HAP-1 (cell line): ENCODE measurements around the gene EFCAB12.
"Not testable (repeated sequence)": the region's sequence is repeated elsewhere in the genome, so short reads cannot be mapped to it uniquely, and the experiment has no call there.

Experiments used
- DNase-seq, 2 experiments: peaks; one replicate each; pipeline ENCODE4 v3.0.0-alpha.2; 2016 to 2020; ENCODE audit warnings: low spot score in 2 of 2
- H3K27me3 ChIP-seq: fragments of 250-450 bp; sonication (Bioruptor Pico); 2 replicates; pipeline ENCODE4 v1.5.1; 2020; ENCODE audit warnings: low read depth, mild to moderate bottlenecking, moderate library complexity
- H3K36me3 ChIP-seq: fragments of 250-450 bp; sonication (Bioruptor Pico); replicated peaks from 2 replicates; pipeline ENCODE4 v1.5.1; 2020; ENCODE audit warnings: mild to moderate bottlenecking
- H3K4me1 ChIP-seq: fragments of 250-450 bp; sonication (Bioruptor Pico); 2 replicates; pipeline ENCODE4 v1.5.1; 2020; ENCODE audit warnings: mild to moderate bottlenecking
- H3K4me3 ChIP-seq: fragments of 250-450 bp; sonication (Bioruptor Pico); 2 replicates; pipeline ENCODE4 v1.5.1; 2020; ENCODE audit warnings: mild to moderate bottlenecking, moderate library complexity
- H3K9me3 ChIP-seq: fragments of 250-450 bp; sonication (Bioruptor Pico); 2 replicates; pipeline ENCODE4 v1.5.1; 2020; ENCODE audit warnings: mild to moderate bottlenecking, moderate library complexity
- in situ Hi-C: fragments of 300-500 bp; cut with MboI; formaldehyde crosslinking; loops from 3 replicates; pipeline ENCODE4 v1.14.3; 2020; ENCODE audit warnings: low sequenced_read_pairs, inconsistent platforms, mixed read lengths

EFCAB12 gene

DNA sequence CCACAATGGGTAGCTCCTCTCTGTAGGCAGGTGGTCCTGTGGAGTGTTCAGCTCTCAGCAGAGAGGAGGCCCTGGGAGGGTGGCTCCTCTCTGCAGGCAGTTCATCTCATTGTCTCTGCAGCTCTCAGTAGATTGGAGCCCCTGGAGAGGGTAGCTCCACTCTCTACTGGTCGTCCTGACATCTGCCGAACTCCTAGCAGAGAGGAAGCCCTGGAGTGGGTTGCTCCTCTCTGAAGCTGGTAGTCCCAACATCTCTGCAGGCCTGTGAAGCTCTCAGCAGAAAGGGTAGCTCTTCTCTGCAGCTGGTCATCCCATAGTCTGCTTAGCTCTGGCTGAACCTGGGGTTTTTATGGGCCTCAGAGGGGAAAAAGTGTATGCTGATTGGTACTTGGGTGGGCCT is 50.8 kb downstream of the EFCAB12 start:
- Histone ChIP-seq H3K27me3 (no peaks in the 10 kb centered on the region), H3K36me3 (no peaks in the 10 kb centered on the region), H3K9me3 (peaks cover 5% of the 10 kb centered on the region), H3K4me3 (no peak overlapping the region), H3K4me1 (no peaks in the 10 kb centered on the region)
- in situ Hi-C loops: no loop called here
- DNase-seq: no peak

DNA sequence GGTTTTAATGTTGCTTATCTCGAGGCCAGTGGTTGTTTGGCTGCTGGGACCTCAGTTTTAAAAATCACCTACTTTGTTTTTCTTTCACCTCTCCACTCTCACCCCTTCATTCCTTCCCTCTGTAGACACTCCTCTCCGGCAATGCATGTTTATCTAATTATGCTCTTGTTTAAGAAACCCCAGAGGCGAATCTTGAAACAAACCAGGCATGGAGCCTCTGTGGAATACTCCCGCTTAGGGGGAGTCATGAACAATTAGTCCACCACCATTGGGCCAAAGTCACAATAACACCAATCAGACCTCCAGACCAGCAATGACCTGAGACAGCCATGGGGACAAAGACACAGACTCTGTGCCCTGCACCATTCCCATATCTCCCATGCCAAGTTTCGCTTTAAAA is 53.3 kb downstream of the EFCAB12 start:
- Histone ChIP-seq H3K9me3 (peaks cover 5% of the 10 kb centered on the region), H3K4me1 (no peaks in the 10 kb centered on the region), H3K36me3 (no peaks in the 10 kb centered on the region), H3K4me3 (no peak overlapping the region), H3K27me3 (no peaks in the 10 kb centered on the region)
- in situ Hi-C loops: no loop called here
- DNase-seq: no peak

DNA sequence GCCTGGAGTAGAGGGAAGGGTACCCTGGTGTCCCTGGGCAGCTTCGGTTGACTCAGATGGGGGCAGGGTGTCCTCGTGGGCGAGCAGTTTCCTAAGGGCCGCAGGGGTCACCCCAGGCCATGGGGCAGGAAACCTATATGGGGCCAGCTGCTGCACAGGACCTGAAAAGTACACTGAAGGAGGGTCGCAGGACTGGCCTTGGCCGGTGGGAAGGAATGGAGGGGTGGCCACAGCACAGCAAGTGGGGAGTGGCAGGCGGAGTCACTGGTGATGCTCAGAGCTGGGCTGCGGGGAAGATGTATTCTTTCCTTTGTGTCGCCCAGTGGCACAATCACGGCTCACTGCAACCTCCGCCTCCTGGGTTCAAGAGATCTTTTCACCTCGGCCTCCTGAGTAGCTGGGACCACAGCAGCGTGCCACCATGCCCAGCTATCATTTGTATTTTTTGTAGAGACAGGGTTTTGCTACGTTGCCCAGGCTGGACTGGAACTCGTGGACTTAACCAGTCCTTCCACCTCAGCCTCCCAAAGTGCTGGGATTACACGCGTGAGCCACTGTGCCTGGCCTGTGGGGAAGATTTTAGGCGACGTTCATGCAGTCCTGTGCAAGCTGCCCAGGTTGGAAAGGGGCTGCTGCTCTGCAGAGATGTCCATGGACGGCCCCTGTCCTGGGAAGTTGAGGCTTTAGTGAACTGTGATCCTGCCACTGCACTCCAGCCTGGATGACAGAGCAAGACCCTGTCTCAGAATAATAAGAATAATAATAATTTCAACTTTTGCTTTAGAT is 57.2 kb downstream of the EFCAB12 start:
- Histone ChIP-seq H3K27me3 (no peaks in the 10 kb centered on the region), H3K4me3 (no peak overlapping the region), H3K4me1 (no peaks in the 10 kb centered on the region), H3K36me3 (no peaks in the 10 kb centered on the region), H3K9me3 (no peaks in the 10 kb centered on the region)
- no peak for DNase-seq
- in situ Hi-C loops: no loop called here

DNA sequence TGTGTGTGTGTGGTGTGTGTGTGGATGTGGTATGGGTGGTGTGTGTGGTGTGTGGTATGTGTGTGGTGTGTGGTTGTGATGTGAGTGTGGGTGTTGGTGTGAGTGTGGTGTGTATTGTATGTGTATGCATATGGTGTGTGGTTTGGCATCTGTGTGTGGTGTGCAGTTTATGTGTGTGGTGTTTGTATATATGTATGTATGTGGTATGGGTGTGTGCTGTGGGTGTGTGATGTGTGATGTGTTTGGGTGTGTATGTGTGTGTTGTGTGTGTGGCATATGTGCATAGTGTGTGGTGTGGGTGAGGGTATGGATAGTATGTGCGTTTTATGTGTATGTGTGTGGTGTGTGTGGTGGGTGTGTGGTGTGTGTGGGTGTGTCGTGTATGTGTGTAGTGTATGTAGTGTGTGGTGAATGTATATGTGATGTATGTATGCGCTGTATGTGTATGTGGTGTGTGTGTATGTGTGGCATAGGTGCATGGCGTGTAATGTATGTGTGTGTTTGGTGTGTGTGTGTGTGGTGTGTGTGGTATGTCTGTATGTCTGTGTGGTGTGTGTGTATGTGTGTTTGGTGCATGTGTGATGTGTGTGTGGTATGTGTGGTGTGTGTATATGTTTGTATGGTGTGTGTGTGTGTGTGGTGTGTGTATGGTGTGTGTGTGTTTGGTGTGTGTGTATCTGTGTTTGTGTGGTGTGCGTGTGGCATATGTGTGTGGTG is 58.0 kb downstream of the EFCAB12 start:
- Histone ChIP-seq H3K4me1 (no peaks in the 10 kb centered on the region), H3K9me3 (no peaks in the 10 kb centered on the region), H3K4me3 (no peak overlapping the region), H3K27me3 (no peaks in the 10 kb centered on the region), H3K36me3 (no peaks in the 10 kb centered on the region)
- DNase-seq: no peak
- in situ Hi-C loops: no loop called here

DNA sequence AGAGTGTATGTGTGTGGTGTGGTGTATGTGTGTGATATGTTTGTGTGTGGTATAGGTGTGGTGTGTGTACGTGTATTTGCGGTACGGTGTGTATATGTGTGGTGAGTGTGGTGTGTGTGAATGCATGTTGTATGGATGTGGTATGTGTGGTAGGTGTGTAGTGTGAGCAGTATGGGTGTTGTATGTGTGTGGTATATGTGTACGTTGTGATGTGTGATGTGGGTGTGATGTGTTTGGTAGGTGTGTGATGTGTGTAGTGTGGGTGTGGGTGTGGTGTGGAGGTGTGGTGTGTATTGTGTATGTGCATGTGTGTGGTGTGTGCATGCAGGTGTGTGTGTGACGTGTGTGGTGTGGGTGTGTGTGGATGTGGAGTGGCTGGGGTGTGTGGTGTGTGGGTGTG is 58.7 kb downstream of the EFCAB12 start:
- in situ Hi-C loops: no loop called here

DNA sequence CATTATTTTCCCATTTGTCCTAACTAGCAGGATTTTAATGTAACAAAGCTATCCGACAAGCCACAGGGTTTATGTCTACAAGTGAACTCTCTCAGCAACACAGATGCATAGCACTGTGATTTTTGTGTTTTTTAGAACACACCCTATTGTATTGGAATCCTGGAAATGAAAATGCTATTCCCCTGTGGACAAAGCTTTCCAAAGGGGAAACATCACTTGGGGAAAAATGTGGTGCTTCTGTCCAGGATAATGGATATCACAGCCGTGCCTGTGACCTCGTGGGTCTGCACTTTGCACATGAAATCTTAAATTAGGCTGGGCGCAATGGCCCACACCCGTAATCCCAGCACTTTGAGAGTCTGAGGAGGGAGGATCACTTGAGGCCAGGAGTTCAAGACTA is 60.6 kb downstream of the EFCAB12 start:
- Histone ChIP-seq H3K4me1 (peaks cover 7% of the 10 kb centered on the region), H3K9me3 (no peaks in the 10 kb centered on the region), H3K36me3 (no peaks in the 10 kb centered on the region), H3K27me3 (no peaks in the 10 kb centered on the region), H3K4me3 (no peak overlapping the region)
- no peak for DNase-seq
- in situ Hi-C loops: no loop called here

More for the DNA sequence above, 58.7 kb downstream of the EFCAB12 start:
- H3K4me3 ChIP-seq: no peak overlapping the region
- no peaks in the 10 kb centered on the region for H3K27me3 ChIP-seq
- no peak for DNase-seq
- no peaks in the 10 kb centered on the region for H3K36me3 ChIP-seq
- H3K4me1 ChIP-seq: peaks cover 5% of the 10 kb centered on the region
- H3K9me3 ChIP-seq: no peaks in the 10 kb centered on the region

DNA sequence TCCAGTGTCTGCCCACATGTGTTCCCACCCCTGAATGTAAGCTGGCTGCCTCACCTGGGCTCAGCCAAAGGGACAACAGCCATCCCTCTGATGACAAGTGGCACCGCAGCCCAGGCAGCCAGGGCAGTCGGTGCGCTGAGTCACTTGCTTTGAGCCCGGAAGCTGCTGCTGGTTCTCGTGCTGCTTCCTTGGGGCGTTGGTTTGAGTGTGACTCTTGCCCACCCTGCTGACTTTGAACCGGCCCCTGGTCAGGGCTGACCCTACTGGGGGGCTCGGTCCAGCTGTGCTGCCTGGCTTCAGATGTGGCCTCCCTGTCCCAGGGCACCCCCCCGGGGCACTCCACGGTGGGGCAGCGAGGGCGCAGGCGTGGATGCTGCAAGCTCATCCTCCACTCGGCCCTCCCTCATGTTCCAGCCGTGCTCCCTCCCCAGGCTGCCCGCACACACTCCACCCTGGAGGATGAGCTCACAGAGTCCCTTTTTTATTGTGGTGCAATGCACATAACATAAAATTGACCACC is 62.1 kb downstream of the EFCAB12 start:
- in situ Hi-C loops: no loop called here
- no peaks in the 10 kb centered on the region for H3K27me3 ChIP-seq

DNA sequence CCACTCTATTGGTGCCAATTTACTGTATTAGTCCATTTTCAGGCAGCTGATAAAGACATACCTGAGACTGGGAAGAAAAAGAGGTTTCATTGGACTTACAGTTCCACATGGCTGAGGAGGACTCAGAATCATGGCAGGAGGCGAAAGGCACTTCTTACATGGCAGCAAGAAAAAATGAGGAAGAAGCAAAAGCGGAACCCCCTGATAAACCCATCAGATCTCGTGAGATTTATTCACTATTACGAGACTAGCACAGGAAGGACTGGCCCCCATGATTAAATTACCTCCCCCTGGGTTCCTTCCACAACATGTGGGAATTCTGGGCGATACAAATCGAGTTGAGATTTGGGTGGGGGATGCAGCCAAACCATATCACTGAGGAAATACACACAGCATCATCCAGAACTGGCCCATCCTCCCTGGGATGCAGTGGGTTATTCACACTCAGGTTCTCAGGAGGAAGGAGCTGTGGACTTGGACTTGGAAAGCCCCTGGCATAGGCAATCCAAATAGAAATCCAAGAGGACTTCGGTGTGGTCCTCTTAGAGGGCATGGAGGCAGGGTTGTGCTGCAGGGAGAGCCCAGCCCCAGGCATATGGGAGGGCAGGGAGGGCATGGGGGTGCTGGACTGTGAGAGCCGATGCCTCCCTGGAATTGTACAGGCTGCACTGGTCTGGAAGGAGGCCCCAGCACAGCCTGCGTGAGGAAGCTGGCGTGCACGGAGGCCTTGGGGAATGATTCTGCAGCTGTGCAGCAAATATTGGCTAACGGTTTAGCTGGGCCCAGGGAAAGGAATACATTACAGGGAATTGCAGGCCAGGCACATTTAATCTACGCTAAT is 62.9 kb downstream of the EFCAB12 start:
- Histone ChIP-seq H3K4me3 (no peak overlapping the region), H3K9me3 (no peaks in the 10 kb centered on the region), H3K27me3 (no peaks in the 10 kb centered on the region), H3K36me3 (no peaks in the 10 kb centered on the region), H3K4me1 (peaks cover 7% of the 10 kb centered on the region)
- no peak for DNase-seq
- in situ Hi-C loops: no loop called here

More for the DNA sequence above, 62.1 kb downstream of the EFCAB12 start:
- DNase-seq: no peak
- peaks cover 7% of the 10 kb centered on the region for H3K4me1 ChIP-seq
- H3K36me3 ChIP-seq: no peaks in the 10 kb centered on the region
- no peak overlapping the region for H3K4me3 ChIP-seq
- no peaks in the 10 kb centered on the region for H3K9me3 ChIP-seq

DNA sequence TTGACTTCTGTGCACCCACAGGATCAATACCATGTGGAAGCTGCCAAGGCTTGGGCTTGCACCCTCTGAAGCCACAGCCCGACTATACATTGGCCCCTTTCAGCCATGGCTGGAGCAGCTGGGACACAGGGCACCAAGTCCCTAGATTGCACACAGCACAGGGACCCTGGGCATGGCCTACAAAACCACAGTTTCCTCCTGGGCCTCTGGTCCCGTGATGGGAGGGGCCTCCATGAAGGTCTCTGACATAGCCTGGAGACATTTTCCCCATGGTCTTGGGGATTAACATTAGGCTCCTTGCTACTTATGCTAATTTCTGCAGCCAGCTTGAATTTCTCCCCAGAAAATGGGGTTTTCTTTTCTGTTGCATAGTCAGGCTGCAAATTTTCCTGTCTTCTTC is 63.6 kb downstream of the EFCAB12 start:
- H3K36me3 ChIP-seq, H3K9me3 ChIP-seq, in situ Hi-C loops, H3K4me1 ChIP-seq, H3K27me3 ChIP-seq, H3K4me3 ChIP-seq: not testable (repeated sequence)
- peak in 1 of 2 experiments; percentile 64 for DNase-seq

DNA sequence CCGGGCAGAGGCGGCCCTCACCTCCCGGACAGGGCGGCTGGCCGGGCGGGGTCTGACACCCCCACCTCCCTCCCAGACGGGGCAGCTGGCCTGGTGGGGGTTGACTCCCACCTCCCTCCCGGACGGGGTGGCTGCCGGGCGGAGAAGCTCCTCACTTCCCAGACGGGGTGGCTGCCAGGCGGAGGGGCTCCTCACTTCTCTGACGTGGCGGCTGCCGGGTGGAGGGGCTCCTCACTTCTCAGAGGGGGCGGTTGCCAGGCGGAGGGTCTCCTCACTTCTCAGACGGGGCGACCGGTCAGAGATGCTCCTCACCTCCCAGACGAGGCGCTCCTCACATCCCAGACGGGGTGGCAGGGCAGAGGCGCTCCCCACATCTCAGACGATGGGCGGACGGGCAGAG is 65.1 kb downstream of the EFCAB12 start:
- H3K9me3 ChIP-seq, H3K36me3 ChIP-seq, H3K4me1 ChIP-seq, H3K4me3 ChIP-seq, in situ Hi-C loops, DNase-seq, H3K27me3 ChIP-seq: not testable (repeated sequence)

DNA sequence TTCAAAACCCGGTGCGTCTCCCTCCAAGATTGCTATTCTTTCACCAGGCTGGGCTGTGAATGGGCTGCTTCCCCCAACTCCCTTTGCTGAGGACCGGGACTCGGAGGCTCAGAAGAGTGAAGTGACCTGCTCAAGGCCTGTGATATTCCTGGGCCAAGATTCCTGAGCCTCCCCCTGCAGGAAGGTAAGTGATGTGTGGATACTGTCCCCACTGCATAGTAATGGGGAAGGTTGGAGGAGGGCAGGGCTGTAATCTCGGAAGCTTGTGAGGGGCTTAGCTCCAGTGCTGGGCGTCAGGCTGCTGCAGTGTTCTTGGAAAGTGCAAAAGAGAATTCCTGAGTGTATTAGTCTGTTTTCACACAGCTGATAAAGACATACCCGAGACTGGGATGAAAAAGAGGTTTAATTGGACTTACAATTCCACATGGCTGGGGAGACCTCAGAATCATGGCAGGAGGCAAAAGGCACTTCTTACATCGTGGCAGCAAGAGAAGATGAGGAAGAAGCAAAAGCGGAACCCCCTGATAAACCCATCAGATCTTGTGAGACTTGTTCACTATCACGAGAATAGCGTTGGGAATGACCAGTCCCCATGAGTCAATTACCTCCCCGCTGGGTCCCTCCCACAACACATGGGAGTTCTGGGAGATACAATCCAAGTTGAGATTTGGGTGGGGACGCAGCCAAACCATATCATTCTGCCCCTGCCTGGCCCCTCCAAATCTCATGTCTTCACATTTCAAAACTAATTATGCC is 67.6 kb downstream of the EFCAB12 start:
- Histone ChIP-seq H3K9me3 (no peaks in the 10 kb centered on the region), H3K36me3 (no peaks in the 10 kb centered on the region), H3K27me3 (no peaks in the 10 kb centered on the region), H3K4me1 (peaks cover 7% of the 10 kb centered on the region), H3K4me3 (no peak overlapping the region)
- no peak for DNase-seq
- in situ Hi-C loops: no loop called here

DNA sequence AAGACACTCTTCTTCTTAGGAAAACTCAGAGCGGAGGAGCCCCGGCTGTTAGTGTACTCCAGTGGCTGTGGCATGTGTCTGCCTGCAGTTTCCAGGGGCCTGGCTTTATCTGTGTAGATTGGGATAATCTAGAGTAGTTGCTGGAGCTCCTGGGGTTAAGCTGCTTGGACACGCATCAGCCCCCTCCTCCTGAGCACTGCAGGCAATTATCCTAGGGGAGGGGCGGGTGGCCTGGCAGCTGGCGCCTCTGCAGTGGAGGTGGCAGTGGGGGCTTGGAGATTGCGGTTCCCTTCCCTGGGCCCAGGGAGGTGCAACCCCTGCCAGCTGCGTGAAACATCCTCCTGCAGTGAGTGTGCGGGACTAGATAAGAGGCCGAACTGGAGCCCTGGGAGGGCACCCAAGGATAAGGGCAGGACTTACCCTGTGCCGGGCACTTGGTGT is 68.2 kb downstream of the EFCAB12 start:
- Histone ChIP-seq H3K36me3 (no peaks in the 10 kb centered on the region), H3K4me1 (peaks cover 6% of the 10 kb centered on the region), H3K4me3 (no peak overlapping the region), H3K9me3 (no peaks in the 10 kb centered on the region), H3K27me3 (no peaks in the 10 kb centered on the region)
- DNase-seq: no peak
- in situ Hi-C loops: no loop called here

DNA sequence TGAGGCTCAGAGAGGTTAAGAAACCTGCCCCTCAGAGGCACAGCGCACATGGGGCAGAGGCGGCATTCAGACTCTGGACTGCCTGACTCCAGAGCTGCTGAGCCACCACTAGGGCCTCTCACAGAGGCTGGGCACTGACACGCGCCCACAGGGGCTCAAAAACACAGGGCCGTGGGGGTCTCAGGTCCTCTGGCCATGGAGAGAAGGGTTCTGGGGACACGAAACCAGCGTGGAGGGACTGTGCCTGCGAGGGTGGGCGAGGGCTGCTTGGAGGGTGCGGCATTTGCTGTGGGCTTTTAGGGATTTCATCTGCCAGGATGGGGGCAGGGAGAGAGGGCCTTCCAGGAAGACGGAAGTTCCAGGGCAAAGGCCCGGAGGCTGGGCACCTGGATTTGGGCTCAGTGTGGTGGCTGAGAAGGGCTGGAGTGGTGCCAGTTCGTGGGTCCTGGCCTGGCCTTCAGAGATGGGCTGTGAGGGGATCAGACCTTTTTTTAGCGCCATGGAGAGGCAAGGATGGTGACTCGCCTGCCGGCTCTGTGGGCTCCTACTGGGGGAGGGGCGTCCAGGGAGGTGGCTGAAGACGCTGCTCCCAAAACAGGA is 69.6 kb downstream of the EFCAB12 start:
- Histone ChIP-seq H3K4me1 (no peaks in the 10 kb centered on the region), H3K27me3 (no peaks in the 10 kb centered on the region), H3K36me3 (no peaks in the 10 kb centered on the region), H3K4me3 (no peak overlapping the region), H3K9me3 (no peaks in the 10 kb centered on the region)
- DNase-seq: no peak
- in situ Hi-C loops: no loop called here
